HPDE6-E6E7 (cell line): Measurements from ENCODE around the gene LRRC2.
A peak's percentile ranks its signal among the peaks of the same experiment; 100 is the strongest.
"Not testable (repeated sequence)": the region's sequence is repeated elsewhere in the genome, so short reads cannot be mapped to it uniquely, and the experiment has no call there.

ENCODE experiments used
- DNase-seq: peaks from one replicate; pipeline ENCODE4 v3.0.0; 2011; ENCODE audit warnings: missing footprints; ENCODE audit errors: extremely low spot score

Gene LRRC2

DNA sequence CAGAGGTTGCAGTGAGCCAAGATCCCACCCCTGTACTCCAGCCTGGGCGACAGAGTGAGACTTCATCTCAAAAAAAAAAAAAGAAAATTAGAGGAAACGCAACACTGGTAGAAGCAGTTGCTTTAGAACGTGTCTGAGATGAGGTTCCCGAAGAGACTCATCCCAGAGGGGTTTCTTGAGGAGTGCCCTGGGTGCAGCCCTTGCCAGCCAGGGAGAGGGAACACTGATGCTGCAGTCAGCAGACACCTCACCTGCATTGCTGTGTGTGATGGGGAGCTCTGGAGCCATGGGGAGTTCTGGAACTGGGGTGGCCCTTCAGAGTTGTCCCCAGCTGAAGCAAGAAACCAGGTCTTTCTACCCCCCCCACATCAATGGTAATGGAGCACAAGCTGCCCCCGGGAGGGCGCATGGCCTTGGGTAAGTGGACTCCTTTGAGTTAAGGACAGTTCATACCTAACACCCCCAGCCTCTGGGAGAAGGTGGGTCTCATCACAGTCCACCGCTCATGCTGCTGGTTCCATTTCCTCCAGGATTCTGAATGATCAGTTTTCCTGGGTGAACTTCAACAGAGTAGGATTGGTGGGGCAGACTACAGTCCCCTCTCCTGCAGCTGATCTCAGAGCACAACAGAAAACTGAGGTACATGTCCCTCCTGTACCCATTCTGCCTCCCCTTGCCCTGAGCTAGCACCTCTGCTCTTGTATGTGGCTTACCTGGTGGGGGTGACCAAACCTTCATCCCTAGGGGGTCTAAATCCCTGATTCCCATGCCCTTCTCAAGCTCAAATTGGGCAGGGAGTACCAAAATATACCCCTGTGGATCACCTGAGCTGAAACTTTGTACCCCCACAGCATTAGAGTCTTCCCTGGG is 18.7 kb upstream of the LRRC2 start:
- no peak for DNase-seq

DNA sequence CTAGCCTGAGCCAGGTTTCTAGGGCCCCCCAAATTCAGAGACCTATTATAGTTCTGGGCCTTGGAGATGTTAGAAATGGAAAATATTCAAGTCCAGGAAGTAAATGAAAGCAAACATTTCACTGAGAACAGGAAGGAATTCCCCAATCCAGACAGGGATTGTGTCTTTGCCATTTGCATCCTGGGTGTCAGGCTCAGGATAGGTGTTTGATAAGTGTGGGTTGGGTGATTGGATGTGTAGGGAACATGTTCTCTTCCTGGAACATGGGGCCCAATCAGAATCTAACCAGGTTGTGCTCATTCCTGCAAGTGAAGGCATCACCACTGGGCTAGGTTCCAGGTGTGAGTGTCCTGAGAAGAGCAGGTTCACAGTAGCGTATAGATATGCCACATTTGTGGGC is 14.6 kb upstream of the LRRC2 start:
- no peak for DNase-seq

DNA sequence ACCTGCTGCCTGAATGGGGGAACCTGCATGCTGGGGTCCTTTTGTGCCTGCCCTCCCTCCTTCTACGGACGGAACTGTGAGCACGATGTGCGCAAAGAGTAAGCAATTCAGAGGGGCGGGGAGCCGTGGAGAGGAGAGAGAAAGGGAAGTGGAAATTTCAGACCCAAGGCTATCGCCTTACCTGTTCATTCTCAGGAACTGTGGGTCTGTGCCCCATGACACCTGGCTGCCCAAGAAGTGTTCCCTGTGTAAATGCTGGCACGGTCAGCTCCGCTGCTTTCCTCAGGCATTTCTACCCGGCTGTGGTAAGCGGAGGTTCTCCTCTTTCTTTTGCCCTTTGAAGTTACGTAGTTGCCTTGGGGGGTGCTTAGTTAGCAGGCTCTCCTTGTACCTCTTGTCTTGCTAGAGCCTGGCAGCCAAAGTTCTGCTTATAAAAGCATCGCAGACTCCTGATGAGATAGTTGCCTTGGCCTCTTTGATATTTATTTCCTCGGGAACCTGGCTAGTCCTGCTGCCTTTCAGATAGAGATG is 13.7 kb upstream of the LRRC2 start:
- no peak for DNase-seq

DNA sequence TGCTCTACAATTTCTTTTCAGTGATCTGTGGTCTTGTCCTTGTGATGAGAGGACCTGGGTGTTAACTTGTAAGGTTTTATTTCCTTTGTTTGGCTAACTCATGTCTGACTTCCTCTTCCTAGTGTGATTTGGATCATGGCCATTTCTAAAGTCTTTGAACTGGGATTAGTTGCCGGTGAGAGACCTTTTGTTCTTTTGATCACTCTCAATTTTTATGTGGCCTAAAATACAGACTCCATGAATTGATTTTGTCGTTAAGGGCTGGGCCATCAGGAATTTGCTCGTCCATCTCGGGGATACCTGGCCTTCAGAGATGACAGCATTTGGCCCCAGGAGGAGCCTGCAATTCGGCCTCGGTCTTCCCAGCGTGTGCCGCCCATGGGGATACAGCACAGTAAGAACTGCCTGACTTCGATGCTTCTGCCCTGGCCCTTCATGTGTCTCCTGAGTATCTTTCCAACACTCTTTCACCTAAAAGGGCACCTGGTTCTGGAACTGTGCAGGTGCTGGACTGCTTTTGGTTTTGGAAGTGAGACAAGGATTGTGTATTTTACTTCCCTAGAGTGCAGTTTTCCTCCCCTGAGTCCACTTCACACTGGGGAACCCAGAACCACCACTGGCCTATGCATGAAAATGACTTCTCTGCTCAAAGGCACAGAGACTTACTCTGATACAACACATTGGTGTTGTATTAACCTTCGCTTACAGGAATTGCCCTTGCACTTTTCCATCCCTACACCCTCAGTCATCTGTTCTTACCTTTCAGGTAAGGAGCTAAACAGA is 13.1 kb upstream of the LRRC2 start:
- no peak for DNase-seq

DNA sequence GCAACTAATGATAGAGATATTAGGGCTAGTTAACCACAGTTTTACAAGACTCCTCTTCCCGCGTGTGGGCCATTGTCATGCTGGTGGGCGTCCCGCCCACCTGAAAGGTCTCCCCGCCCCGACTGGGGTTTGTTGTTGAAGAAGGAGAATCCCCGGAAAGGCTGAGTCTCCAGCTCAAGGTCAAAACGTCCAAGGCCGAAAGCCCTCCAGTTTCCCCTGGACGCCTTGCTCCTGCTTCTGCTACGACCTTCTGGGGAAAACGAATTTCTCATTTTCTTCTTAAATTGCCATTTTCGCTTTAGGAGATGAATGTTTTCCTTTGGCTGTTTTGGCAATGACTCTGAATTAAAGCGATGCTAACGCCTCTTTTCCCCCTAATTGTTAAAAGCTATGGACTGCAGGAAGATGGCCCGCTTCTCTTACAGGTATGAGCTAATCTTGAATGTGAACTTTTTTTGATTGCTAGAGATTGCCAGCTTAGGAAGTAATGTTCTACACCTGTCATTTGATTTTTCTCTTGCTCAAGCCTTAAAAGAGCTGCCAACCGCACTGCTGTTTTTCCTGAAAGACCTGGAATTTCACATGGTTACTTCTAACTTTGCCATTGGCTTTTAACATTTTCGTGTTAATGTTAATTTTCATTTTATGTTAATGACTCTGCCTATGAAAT is 11.6 kb upstream of the LRRC2 start:
- DNase-seq = not testable (repeated sequence)

DNA sequence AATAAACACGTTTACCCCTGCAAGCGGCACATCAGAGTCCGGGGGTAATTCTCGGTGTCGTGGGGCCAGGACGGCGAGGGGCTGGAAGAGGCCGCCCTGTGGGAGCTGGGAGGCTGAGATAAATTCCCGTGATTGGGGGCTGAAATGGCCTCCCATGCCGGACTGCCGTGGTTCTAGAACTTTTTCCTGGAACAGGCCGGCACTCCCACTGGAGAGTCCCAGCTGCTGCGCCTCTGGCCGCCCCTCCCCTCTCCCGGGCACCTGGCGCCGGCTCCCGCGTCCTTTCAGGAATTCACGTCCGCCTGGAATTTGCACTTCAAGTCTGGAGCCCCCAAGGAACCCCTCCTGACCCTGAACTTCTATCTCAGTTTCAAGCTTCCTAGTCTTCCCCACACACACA is 10.8 kb upstream of the LRRC2 start:
- no peak for DNase-seq

DNA sequence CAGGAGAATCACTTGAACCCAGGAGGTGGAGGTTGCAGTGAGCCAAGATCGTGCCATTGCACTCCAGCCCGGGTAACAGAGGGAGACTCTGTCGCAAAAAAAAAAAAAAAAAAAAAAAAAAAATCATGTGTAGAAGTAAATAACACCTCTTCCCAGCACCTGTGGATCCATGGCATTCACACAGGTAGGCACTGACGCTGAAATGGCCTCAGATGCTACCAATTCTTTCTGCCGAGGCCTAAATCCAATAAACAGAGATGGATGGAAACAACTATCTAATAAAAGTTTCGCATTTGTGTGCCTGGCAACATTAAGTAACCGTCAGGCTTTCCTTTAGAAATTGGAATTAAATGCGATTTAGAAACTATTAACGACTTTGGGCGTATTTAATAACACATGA is 10.3 kb upstream of the LRRC2 start:
- no peak for DNase-seq

DNA sequence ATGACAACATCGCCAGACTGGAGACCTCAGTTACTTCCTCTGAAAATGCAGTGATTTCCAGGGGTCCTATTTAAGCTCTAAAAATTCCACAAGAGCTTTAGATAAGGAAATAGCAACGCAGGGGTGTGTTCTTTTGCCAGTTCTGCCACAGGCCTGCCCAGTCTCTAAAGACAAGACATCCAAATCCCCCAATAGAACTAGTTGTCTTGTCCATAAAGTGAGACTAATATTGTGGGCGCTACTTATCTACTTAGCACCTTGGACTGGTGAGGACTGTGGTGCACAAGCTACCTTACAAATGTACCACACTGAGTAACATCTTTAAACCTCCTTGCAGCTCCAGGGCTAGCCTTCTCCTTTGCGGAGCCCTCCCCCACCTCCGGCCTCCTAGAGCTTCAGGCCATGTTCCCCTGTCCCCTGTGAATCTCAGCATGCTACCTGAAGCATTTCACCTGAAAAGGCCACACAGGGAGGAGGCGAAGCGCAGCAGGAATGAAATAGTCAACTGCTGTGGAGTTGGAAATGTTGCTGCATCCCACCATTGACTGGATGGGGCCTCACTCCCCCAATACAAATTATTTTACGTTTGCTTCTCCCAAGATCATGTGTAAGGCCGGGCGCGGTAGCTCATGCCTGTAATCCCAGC is 9.6 kb upstream of the LRRC2 start:
- no peak for DNase-seq

DNA sequence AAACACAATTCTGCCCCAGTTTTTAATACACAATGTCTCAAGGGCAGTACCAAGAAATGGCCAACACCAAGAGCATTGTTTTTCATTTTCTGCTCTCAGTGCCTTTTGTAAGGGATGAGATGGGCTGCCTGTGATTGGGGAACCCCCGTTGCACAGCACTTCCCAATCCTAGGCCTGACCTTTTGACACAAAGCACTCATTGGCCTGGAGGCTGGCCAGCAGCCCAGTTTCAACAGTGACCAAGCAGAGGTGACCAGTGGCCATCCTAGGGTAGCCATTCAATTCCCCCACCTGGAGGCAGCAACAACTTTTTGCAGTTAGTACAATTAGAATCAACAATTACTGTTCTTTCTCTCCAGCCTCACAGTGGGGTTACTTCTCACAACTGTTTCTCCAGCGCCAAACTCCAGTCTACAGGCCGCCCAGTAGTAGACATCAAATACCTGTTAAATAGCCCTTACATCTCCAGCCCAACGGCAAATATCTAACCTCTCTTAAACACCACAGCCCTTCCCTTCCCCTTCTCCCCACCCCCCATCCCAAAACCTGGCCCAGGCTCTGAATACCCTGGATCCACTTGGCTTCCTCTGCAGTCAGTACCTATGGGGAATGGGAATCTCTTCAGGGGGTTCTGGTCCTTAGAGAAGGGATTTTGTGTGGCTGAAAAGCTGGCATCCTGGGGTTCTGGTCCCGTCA is 8.9 kb upstream of the LRRC2 start:
- DNase-seq = no peak

DNA sequence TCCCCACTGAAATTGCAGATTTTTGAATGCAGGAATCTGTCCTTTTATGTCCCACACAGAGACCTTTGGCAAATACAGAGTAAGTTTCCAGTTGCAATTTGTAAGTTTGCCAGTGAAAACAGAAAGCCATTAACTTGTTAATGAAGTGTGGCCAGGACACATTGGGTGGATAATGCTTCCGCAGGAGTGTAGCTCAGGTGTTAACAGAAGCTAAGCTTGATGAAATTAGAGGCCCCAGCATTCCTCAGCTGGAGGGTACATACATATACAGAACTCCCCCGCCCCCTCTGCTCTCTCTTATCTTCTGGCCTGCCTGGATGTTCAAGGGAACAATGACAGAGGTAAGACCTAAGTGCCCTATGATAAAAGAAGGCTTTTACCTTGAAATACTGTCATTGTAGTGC is 8.1 kb upstream of the LRRC2 start:
- no peak for DNase-seq

DNA sequence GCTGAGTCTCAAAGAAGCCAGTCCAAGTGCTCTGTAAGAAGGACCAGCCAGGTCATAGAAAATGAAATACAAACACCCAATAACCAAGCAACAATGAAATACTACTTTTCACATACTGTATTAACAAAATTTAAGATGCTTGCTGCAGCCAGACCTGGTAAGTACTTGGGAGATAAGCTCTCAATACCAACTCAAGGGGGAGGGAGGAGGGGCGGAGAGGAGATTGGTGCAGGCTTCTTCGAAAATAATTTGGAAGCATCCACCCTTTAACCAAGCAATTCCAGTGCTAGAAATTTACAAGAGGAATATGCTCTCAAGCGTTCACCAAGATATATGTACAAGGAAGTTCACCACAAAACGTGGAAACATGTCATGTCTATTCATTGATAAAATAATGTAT is 7.6 kb upstream of the LRRC2 start:
- DNase-seq = no peak

DNA sequence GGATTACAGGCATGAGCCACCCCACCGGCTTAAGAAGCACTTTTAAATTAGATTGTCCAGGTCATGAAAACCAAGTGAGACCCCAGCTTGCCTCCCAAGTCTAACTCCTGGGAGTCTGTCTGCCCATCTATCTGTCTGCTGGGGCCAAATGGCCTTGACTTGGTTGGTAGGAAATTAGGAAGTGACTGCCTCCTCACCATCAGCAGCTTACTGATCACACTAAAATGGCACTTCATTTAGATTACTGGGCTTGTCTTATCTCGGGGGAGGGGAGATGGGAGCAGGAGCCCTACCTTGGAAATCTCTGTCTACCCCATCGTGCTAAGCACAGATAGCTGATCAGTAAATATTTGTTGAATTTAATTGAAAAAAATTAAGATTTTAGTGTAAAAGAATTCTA is 5.6 kb upstream of the LRRC2 start:
- DNase-seq = no peak

DNA sequence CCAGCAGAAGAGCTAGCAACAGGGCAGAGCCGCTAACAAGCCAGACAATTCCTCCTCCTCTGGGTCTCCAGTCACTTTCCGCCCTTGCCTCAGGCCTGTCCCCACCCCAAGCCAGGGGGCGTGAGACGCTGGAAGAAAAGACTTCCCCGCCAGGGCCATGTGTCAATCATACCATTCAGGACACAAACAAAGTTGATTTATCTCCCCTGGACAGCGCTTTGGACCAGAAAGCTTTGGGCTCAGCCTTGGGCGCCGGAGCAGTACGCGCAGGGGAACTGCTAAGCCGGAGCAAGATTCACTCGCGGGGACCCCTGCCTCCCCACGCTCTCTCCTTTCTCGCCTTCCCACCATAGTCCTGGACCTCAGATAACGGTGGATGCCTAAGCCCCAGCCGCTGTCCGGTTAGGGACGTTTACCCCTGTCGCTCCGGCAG is 479 bp downstream of the LRRC2 start:
- DNase-seq = no peak

DNA sequence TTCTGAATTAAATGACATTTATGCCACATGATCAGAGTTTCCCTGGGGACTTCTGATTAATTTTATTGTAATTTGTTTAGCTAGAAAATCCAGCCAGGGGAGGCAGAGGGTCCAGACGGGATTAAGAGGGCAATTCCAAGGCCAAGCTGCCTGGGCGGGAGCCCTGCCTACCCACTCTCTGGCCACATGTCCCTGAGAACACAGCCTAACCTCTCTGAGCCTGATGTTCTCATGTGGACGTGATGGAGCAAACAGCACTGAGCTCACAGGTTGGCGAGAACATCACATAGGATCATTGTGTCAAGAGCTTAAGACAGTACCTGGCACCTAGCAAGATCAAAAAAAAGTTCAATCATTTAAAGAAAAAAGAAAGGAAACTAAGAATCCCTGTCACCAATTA is 1.0 kb downstream of the LRRC2 start:
- DNase-seq = no peak

DNA sequence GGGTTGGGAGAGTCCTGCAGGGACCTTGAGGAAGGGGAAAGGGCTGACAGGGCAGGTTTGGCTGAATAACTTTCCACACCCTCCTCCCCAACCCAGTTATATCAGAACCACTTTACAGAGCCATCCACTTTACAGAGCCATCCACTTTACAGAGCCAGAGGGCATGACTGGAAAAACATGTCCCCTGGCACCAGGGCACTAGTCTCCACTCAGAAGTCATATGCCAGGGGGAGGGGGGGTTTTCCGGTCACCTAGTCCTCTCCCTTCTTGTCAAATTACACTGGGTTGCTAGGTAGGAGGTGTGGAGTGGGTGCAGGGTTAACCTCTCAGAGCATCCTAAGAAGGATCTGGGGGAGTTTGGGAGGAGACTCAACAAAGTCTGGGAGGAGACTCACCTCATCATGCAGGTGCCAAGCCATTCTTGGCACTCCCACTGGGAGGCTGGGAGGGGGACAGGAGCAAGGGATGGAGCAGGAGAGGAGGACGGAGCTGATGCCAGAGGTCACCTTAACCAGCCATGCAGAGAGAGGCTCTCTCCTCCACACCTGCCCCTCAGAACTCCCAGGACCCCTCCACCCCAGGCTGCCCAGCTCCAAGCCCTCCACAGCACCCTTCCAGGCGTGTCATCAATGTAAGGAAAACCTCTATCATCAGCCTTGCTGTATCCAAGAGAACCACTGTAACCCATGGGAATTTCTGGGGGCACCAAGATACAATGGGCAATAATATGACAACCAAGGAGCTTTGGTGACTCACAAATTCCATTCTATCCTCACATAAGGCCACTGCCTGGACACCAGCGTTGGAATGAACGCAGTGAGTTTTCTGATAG is 1.7 kb downstream of the LRRC2 start:
- DNase-seq = no peak

DNA sequence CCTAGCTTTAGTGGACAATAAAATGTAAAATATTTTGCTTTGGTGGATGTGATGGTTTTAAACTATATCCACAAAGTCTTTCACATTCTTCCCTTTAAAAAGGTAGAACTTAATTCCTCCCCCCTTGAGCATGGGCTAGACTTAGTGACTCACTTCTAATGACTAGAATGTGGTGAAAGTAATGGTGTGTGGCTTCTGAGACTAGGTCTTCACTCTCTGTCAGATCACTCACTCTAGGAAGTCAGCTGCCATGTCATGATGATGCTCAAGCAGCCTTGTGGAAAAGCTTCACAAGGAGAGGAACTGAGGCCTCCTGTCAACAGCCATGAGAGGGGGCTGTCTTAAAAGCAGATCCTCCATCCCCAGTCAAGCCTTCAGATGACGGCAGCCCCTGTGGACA is 4.2 kb downstream of the LRRC2 start:
- DNase-seq = no peak

DNA sequence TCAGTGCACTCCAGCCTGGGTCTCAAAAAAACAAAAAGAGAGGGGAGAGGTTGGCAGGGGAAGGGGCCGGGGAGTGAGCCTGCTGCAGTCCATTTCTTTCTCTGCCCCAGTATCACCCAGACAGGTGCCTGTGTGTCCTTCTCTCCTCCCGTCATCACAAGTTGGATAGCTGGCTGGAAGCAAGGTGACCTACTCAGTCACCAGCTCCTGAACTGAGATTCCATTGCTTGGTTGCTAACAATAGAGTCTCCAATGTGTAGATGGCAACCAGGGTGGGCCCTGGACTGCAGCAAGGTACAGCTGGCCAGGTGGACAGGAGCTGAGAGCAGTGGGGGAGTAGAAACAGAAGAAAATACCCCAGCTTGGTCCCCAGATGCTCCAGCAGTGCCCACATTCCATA is 4.6 kb downstream of the LRRC2 start:
- DNase-seq = no peak

DNA sequence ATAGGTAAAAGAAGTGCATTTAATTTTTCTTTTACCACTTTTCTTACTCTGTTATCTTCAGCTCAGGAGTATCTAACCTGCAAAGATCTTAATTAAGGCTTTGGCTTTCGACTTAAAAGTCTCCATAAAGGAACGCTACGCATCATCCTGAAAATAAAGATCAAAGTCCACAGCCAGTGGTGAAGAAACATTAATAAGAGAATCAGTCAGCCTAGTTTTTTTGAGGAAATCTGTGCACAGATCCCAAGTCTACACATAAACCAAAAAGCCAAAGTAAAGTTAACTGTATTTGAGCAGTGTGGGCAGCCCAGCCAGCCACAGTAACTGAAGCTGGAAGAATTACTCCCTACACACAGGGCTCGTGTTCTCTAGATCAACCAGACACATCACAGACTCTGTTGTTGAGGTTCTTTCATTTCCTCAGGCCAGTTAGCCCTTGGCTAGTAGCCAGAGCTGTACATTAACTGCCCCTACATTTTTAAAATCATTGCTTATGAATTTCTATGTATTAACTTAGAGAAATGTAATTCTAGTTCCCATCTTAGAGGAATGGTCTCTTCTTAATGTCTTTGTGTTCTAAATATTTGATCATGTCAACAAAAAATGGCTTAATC is 6.9 kb downstream of the LRRC2 start:
- DNase-seq = no peak

DNA sequence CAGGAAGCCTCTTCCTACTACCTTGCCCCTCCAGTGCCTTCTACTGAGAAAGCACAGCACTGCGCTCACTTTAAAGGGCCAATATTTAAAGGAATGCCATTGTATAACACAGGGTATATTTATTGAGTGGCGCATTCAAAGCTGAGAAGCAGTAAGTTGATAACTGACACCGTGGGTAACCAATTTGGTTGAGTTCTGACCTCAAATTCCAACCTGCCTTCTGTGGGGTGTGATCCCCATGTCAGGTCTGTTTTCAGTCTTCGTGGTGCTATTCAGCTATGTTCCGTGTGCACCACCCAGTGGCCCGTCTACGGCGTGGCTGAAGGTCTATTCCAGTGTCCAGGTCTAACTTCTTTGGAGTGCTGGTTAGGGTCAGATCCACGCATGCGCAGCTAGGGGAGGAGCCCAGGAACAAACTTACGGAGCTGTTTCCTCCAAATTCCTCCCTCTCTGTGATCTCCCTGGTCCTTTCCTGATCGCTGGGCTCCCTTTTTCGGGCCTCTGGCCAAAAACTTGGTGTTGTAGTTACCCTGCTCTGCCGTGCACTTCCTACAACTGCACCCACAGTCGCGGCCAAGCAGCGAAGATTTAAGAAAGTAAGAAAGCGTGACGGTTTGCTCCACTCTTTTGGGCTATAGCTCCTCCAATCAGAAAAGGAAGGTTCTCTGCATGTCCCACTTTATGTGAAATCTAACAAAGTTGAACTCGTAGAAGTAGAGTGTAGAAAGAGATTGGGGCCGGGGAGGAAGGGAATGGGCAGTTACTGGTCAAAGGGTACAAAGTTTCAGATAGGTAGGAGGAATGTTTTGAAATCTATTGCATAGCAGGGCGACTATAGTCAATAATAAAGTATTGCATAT is 7.7 kb downstream of the LRRC2 start:
- peak; percentile 55 for DNase-seq
